Activated CD8-positive, alpha-beta memory T cell treated with anti-CD3 and anti-CD28 coated beads, Interleukin-2, amount 10 ng/mL, durations not matched to agents 7 days and 5 days (primary cell): ENCODE data around the gene NECAB3. TPM values are rescaled to one million over a fixed set of nuclear protein-coding genes. Genes with fewer than 3 reads are reported as not detected.

Experiments used
- ATAC-seq: fragments of 150-1000 bp; cut with Tn5 transposase; one replicate; pipeline ENCODE4 v1.10.0; 2021; ENCODE audit warnings: moderate library complexity
- CTCF ChIA-PET: fragments of 350-600 bp; sonication (Branson Sonifier 250); formaldehyde crosslinking; loops from one replicate; lab custom pipeline; 2021; ENCODE audit warnings: antibody characterized with exemption; lab: Charles Lee
- DNase-seq: peaks from one replicate; pipeline ENCODE4 v3.0.0-alpha.2; 2020
- H3K27ac Mint-ChIP-seq: one replicate; pipeline ENCODE4 v1.8.0; 2021; ENCODE audit warnings: mild to moderate bottlenecking, mixed read lengths
- H3K27me3 Mint-ChIP-seq: one replicate; pipeline ENCODE4 v1.8.0; 2021; ENCODE audit warnings: mixed read lengths
- H3K36me3 Mint-ChIP-seq: one replicate; pipeline ENCODE4 v1.8.0; 2021; ENCODE audit warnings: mild to moderate bottlenecking, mixed read lengths
- H3K4me1 Mint-ChIP-seq: one replicate; pipeline ENCODE4 v1.8.0; 2021; ENCODE audit warnings: mixed read lengths
- H3K4me3 Mint-ChIP-seq: one replicate; pipeline ENCODE4 v1.8.0; 2021; ENCODE audit warnings: mild to moderate bottlenecking, moderate library complexity, mixed read lengths
- H3K9me3 Mint-ChIP-seq: one replicate; pipeline ENCODE4 v1.8.0; 2022; ENCODE audit warnings: low read depth, mixed read lengths
- total RNA-seq, 2 experiments: library from RNA; stranded (reverse); gene quantifications; one replicate each; pipeline ENCODE4 v1.2.3, GENCODE V29; 2021

Gene NECAB3
- total RNA-seq, 2 experiments from 2014 or later, result 28.3 to 34.0 TPM

DNA sequence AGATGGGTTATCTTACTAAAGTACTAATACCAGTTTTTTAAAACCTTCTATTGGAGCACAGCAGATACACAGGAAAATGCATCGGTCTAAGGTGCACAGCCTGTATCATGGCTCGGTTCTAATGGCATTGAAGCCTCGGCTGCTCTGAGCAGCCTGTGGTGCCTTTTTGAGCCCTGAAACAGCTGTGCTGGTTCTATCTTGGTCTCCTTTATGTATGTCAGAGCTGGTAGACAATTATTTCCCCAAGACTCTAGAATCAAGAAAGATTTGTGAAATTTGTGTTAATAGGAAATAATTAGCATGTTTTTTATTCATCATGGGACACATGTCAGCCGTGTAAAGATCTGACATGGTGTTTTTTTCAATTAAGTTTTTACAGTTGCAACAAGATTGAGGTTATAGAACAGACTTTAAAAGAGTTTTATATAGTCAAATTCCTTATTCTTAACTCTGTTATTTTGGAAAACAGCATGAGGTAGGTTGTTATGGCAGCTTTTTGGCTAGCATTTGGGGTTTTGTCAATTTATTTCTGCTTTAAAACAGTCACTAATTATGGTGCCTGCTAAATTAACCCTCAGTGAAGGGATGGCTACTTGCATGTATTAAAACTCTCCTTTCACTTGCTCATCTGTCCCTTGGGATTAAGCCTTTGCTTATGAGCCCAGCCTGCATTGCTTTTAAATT is 52.4 kb downstream of the NECAB3 start:
- Mint-ChIP-seq H3K4me3 (no peak overlapping the region), H3K27ac (no peak overlapping the region), H3K27me3 (no peaks in the 10 kb centered on the region), H3K9me3 (no peaks in the 10 kb centered on the region), H3K4me1 (peaks cover 7% of the 10 kb centered on the region), H3K36me3 (peaks cover 23% of the 10 kb centered on the region)
- CTCF ChIA-PET, result interaction anchor here (0.6 kb wide), 1 partner anchor 732 kb away, joined by 3 read pairs; no protein-coding TSS in a partner anchor
- DNase-seq (no peak), ATAC-seq (no peak)

DNA sequence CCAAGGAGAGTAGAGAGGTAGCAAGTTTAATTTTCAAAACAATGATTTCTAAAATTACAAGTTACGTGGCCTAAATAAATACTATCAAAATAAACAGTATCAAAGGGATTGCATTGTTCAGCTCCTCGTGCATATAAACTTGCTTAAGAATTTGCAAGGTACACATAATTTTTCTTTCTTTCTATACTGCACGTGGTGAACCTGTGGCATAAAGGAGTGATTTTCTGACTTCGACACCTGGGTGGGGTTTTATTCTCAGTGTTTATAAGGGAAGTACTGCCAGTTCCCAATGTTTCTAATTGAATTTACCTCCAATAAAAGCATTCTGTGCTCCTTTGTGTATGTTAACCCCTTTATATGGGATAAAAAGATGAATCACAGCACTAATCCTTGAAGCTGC is 62.2 kb downstream of the NECAB3 start:
- H3K9me3 Mint-ChIP-seq, result no peaks in the 10 kb centered on the region
- ATAC-seq, result no peak
- H3K4me3 Mint-ChIP-seq, result no peak overlapping the region
- no peaks in the 10 kb centered on the region for H3K27me3 Mint-ChIP-seq
- DNase-seq, result no peak
- CTCF ChIA-PET, result no interaction called here
- H3K36me3 Mint-ChIP-seq, result peaks cover 14% of the 10 kb centered on the region
- H3K4me1 Mint-ChIP-seq, result peaks cover 2% of the 10 kb centered on the region
- no peak overlapping the region for H3K27ac Mint-ChIP-seq

DNA sequence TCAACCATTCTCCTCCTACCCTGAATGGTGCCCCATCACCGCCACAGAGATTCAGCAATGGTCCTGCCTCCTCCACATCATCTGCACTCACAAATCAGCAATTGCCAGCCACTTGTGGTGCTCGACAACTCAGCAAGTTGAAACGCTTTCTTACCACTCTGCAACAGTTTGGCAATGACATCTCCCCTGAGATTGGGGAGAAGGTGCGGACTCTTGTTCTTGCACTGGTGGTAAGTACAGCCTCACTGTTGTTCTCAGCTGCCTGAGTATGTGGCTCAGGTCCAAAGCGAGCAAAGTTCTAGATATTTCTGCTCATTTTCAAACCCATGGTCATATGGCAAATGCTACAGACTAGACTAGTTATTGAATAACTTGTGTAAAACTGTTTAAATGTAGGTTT is 63.1 kb downstream of the NECAB3 start:
- ATAC-seq (no peak), DNase-seq (no peak)
- CTCF ChIA-PET, result no interaction called here
- Mint-ChIP-seq H3K9me3 (no peaks in the 10 kb centered on the region), H3K27me3 (no peaks in the 10 kb centered on the region), H3K4me1 (peaks cover 10% of the 10 kb centered on the region), H3K4me3 (no peak overlapping the region), H3K36me3 (peaks cover 16% of the 10 kb centered on the region), H3K27ac (no peak overlapping the region)

DNA sequence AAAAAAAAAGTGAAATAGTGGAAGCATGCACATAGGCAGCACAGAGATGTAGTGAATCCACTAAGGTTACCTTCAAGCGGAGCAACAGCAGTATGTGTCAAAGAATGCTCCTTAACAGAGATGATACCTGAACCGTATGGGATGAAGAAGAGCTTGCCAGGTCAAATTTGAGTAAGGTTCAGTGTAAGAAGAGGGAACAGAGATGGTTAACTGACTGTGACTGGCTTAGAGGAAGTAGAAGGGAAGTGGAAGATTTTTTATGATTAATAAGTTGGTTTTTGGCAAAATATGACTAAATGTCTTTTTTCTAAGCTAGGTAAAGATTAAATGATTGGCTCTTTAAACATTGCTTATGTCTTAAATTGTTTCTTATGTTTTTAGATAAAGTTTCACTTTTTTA is 64.7 kb downstream of the NECAB3 start:
- Mint-ChIP-seq H3K4me1 (peaks cover 12% of the 10 kb centered on the region), H3K9me3 (no peaks in the 10 kb centered on the region), H3K27me3 (no peaks in the 10 kb centered on the region), H3K27ac (no peak overlapping the region), H3K4me3 (no peak overlapping the region), H3K36me3 (peaks cover 16% of the 10 kb centered on the region)
- CTCF ChIA-PET, result no interaction called here
- no peak for ATAC-seq
- DNase-seq, result no peak

Other genes starting within 250 kb of the NECAB3 start
- gene SNTA1, start 230.7 kb downstream of the NECAB3 start, total RNA-seq, result 1 to 10 TPM; 3.7 to 5.7 TPM
- 10 to 100 TPM; 12.3 to 16.8 TPM for gene CBFA2T2, start 184.3 kb downstream of the NECAB3 start, total RNA-seq
- under 1 TPM; 0.30 to 0.53 TPM for gene C20orf144, start 12.1 kb downstream of the NECAB3 start, total RNA-seq
- gene ACTL10, start 7.5 kb downstream of the NECAB3 start, total RNA-seq, result 1 to 10 TPM; 3.7 to 3.9 TPM
- gene E2F1, start 12.0 kb upstream of the NECAB3 start, total RNA-seq, result 100 to 1,000 TPM in 1 of 2 experiments, 10 to 100 TPM in 1; 87.7 to 100 TPM
- gene PXMP4, start 45.9 kb upstream of the NECAB3 start, total RNA-seq, result 10 to 100 TPM; 11.9 to 15.6 TPM
- gene ZNF341, start 57.6 kb upstream of the NECAB3 start, total RNA-seq, result 1 to 10 TPM; 6.5 to 7.4 TPM
- 10 to 100 TPM; 79.4 to 81.9 TPM for gene CHMP4B, start 136.9 kb upstream of the NECAB3 start, total RNA-seq